Osteocyte (in vitro differentiated cells): ENCODE data around the gene SEC63. TPM values are rescaled to one million over a fixed set of nuclear protein-coding genes. Genes with fewer than 3 reads are reported as not detected.
"Not testable (repeated sequence)": the region's sequence is repeated elsewhere in the genome, so short reads cannot be mapped to it uniquely, and the experiment has no call there.

Experiments used
- DNase-seq: peaks from one replicate; pipeline ENCODE4 v3.0.0; 2021; ENCODE audit warnings: mixed read lengths; ENCODE audit not compliant: unreplicated experiment; ENCODE audit errors: extremely low spot score
- H3K27ac Mint-ChIP-seq: one replicate; pipeline ENCODE4 v1.8.0; 2021; ENCODE audit warnings: mild to moderate bottlenecking, mixed read lengths; ENCODE audit not compliant: unreplicated experiment
- H3K27me3 Mint-ChIP-seq: one replicate; pipeline ENCODE4 v1.8.0; 2021; ENCODE audit warnings: mixed read lengths; ENCODE audit not compliant: unreplicated experiment
- H3K36me3 Mint-ChIP-seq: one replicate; pipeline ENCODE4 v1.8.0; 2021; ENCODE audit warnings: mixed read lengths; ENCODE audit not compliant: unreplicated experiment
- H3K4me1 Mint-ChIP-seq: one replicate; pipeline ENCODE4 v1.8.0; 2021; ENCODE audit warnings: mixed read lengths; ENCODE audit not compliant: unreplicated experiment
- H3K4me3 Mint-ChIP-seq: one replicate; pipeline ENCODE4 v1.8.0; 2021; ENCODE audit warnings: mild to moderate bottlenecking, moderate library complexity, mixed read lengths; ENCODE audit not compliant: unreplicated experiment
- H3K9me3 Mint-ChIP-seq: one replicate; pipeline ENCODE4 v1.8.0; 2021; ENCODE audit warnings: mixed read lengths; ENCODE audit not compliant: unreplicated experiment
- CTCF ChIP-seq: fragments of 200-600 bp; sonication (generic); IDR thresholded peaks from 2 replicates; pipeline ENCODE4 v1.5.0; 2021; ENCODE audit warnings: antibody characterized with exemption, mild to moderate bottlenecking, moderate library complexity
- total RNA-seq: library from RNA; stranded (reverse); gene quantifications from 2 replicates; pipeline ENCODE4 v1.2.1, GENCODE V29; 2021

SEC63 gene
- total RNA-seq, 1 donor from 2014 or later: 137 TPM

DNA sequence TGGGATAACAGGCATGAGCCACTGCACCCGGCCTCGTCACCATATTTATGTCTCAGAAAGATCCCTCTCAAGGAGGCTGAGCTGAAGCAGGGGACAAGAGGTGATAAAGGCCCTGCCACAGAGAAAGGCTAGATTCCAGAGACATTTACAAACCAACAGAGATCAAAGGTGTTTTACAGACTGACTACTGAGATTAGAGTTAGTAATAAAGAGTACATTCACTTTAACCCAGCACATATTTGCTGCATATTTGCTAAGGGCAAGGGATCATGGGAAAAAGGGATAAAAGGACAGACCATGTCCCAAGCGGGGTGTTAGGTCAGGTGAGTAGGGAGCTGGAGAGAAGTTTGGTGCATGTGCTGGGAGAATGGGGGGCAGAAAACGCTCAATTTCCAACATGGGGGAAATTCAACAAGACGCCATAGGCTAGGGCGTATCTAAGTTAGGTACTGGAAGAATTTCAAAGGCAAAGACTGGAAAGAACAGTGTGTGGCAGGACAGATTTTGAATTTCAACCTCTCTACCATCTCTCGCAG, 43.8 kb upstream of the SEC63 start:
- no peaks in the 10 kb centered on the region for H3K9me3 Mint-ChIP-seq
- H3K36me3 Mint-ChIP-seq: no peaks in the 10 kb centered on the region
- no peaks in the 10 kb centered on the region for H3K27me3 Mint-ChIP-seq
- H3K4me1 Mint-ChIP-seq: peaks cover 22% of the 10 kb centered on the region
- H3K4me3 Mint-ChIP-seq: no peak overlapping the region
- peak overlapping the region; percentile 92 for H3K27ac Mint-ChIP-seq
- DNase-seq: no peak
- TF ChIP-seq CTCF: no peak

DNA sequence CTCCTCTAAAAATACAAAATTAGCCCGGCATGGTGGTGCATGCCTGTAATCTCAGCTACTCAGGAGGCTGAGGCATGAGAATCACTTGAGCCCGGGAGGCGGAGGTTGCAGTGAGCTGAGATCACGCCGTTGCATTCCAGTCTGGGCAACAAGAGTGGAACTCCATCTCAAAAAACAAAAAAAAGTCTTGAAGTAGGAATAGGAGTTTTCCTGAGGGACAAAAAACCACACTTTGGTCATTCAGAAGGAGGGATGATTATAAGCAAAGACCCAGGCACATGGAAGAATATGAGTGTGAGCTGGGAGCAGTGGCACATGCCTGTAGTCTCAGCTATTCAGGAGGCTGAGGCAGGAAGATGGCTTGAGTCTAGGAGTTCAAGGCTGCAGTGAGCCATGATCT, 42.3 kb upstream of the SEC63 start:
- not testable (repeated sequence) for H3K36me3 Mint-ChIP-seq, DNase-seq, H3K4me3 Mint-ChIP-seq, H3K9me3 Mint-ChIP-seq, H3K27me3 Mint-ChIP-seq, H3K27ac Mint-ChIP-seq
- H3K4me1 Mint-ChIP-seq: peaks cover 22% of the 10 kb centered on the region

DNA sequence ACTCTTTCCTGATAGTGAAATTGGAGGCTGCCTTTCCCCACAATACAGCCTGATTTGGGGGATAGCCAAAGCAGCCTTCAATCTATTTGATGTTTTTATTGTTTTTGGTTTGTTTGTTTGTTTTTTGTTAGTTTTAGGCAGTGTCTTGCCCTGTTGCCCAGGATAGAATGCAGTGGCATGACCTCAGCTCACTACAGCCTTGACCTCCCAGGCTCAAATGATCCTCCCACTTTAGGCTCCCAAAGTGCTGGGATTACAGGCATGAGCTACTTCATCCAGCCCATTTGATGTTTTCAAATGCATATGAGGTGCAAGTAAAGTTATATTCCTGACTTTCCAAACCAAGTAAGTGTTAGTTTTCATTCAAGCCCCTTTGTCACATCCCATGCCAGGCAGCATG, 41.3 kb upstream of the SEC63 start:
- Mint-ChIP-seq H3K9me3 (no peaks in the 10 kb centered on the region), H3K27me3 (peaks cover 2% of the 10 kb centered on the region), H3K4me3 (no peak overlapping the region), H3K4me1 (peaks cover 22% of the 10 kb centered on the region), H3K36me3 (no peaks in the 10 kb centered on the region), H3K27ac (no peak overlapping the region)
- DNase-seq: no peak
- no peak for TF ChIP-seq CTCF

- Mint-ChIP-seq H3K27me3 (peaks cover 2% of the 10 kb centered on the region), H3K4me1 (peaks cover 2% of the 10 kb centered on the region), H3K27ac (no peak overlapping the region), H3K9me3 (no peaks in the 10 kb centered on the region), H3K36me3 (no peaks in the 10 kb centered on the region), H3K4me3 (no peak overlapping the region)
- no peak for TF ChIP-seq CTCF
- no peak for DNase-seq
These were observed 34.0 kb upstream of the SEC63 start for GRCh38 chr6:107991772-107992550.

- H3K27ac Mint-ChIP-seq: no peak overlapping the region
- peaks cover 2% of the 10 kb centered on the region for H3K27me3 Mint-ChIP-seq
- H3K4me1 Mint-ChIP-seq: peaks cover 2% of the 10 kb centered on the region
- no peaks in the 10 kb centered on the region for H3K9me3 Mint-ChIP-seq
- no peak overlapping the region for H3K4me3 Mint-ChIP-seq
- no peaks in the 10 kb centered on the region for H3K36me3 Mint-ChIP-seq
- no peak for DNase-seq
- no peak for TF ChIP-seq CTCF
These were observed 33.1 kb upstream of the SEC63 start for GRCh38 chr6:107991061-107991460.

- H3K36me3 Mint-ChIP-seq, H3K4me3 Mint-ChIP-seq, H3K27me3 Mint-ChIP-seq, H3K27ac Mint-ChIP-seq, H3K4me1 Mint-ChIP-seq, H3K9me3 Mint-ChIP-seq, DNase-seq: not testable (repeated sequence)
These were observed 32.6 kb upstream of the SEC63 start for GRCh38 chr6:107990587-107990986.
